ENCODE data around the gene QPRT.

DNA sequence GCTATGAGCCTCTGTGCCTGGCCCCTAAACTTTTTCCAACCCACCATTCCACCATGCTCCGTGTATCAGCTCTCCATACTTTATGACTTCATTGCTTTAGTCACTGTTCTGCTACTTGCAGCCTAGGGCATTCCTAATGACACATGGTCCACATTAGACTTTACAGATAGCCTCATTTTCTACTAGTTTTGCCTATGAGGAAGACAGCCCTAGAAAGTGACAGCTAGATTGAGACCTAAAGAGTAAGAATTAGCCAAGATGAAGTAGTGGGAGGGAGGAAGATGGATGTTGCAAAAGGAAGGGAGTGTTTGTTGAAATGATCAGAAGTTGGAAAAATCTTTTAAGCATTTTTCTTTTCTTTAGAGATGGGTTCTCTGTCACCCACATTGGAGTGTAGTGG lies 55.8 kb downstream of the QPRT start:
- TF ChIP-seq EZH2 (optimal IDR thresholded peaks at IDR 0.05; ENCODE audit: low read depth, low read length) = no peak
- TF ChIP-seq, protein P1, sequence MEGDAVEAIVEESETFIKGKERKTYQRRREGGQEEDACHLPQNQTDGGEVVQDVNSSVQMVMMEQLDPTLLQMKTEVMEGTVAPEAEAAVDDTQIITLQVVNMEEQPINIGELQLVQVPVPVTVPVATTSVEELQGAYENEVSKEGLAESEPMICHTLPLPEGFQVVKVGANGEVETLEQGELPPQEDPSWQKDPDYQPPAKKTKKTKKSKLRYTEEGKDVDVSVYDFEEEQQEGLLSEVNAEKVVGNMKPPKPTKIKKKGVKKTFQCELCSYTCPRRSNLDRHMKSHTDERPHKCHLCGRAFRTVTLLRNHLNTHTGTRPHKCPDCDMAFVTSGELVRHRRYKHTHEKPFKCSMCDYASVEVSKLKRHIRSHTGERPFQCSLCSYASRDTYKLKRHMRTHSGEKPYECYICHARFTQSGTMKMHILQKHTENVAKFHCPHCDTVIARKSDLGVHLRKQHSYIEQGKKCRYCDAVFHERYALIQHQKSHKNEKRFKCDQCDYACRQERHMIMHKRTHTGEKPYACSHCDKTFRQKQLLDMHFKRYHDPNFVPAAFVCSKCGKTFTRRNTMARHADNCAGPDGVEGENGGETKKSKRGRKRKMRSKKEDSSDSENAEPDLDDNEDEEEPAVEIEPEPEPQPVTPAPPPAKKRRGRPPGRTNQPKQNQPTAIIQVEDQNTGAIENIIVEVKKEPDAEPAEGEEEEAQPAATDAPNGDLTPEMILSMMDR (IDR thresholded peaks at IDR 0.05; ENCODE audit: low read length) = no peak
- no peak for TF ChIP-seq EZH2phosphoT487 (IDR thresholded peaks at IDR 0.05; ENCODE audit: low read length)
